Hepatic stellate cell (primary cell): Measurements from ENCODE around the gene ATP9B.

Experiments used
- DNase-seq: peaks from one replicate; pipeline ENCODE4 v3.0.0; 2011; ENCODE audit warnings: low spot score

The ATP9B gene

GRCh38 chr18:79413025-79413424 is 343.8 kb downstream of the ATP9B start:
- DNase-seq, result no peak

GRCh38 chr18:79413426-79413825 is 344.2 kb downstream of the ATP9B start:
- no peak for DNase-seq

GRCh38 chr18:79413901-79414300 is 344.7 kb downstream of the ATP9B start:
- DNase-seq, result no peak

- no peak for DNase-seq
Observed at GRCh38 chr18:79416022-79416676, 347.0 kb downstream of the ATP9B start.

GRCh38 chr18:79416677-79417052 is 347.5 kb downstream of the ATP9B start:
- DNase-seq, result no peak

- DNase-seq, result no peak
Observed at GRCh38 chr18:79418236-79418635, 349.0 kb downstream of the ATP9B start.

GRCh38 chr18:79418642-79419041 is 349.4 kb downstream of the ATP9B start:
- no peak for DNase-seq

- no peak for DNase-seq
Observed at GRCh38 chr18:79420033-79420745, 351.0 kb downstream of the ATP9B start.

GRCh38 chr18:79421275-79421857 is 352.2 kb downstream of the ATP9B start:
- no peak for DNase-seq

GRCh38 chr18:79422022-79422782 is 353.0 kb downstream of the ATP9B start:
- DNase-seq, result no peak

GRCh38 chr18:79422783-79423165 is 353.6 kb downstream of the ATP9B start:
- no peak for DNase-seq

GRCh38 chr18:79423211-79424007 is 354.2 kb downstream of the ATP9B start:
- DNase-seq, result no peak

- DNase-seq, result no peak
Observed at GRCh38 chr18:79424008-79424565, 354.9 kb downstream of the ATP9B start.

- no peak for DNase-seq
Observed at GRCh38 chr18:79424880-79425568, 355.8 kb downstream of the ATP9B start.

GRCh38 chr18:79425569-79425886 is 356.3 kb downstream of the ATP9B start:
- no peak for DNase-seq

- no peak for DNase-seq
Observed at GRCh38 chr18:79426376-79427300, 357.4 kb downstream of the ATP9B start.

- DNase-seq, result no peak
Observed at GRCh38 chr18:79427368-79428225, 358.4 kb downstream of the ATP9B start.
